ACHN (cell line): ENCODE data around the gene ARL9.

Experiments used
- DNase-seq: peaks from one replicate; pipeline ENCODE4 v3.0.0-alpha.2; 2015
- in situ Hi-C: cut with HindIII; loops from 2 replicates; pipeline ENCODE4 v1.10.0; 2017; ENCODE audit warnings: low sequenced_read_pairs, low pct_ligation_motif_present, low pct_unique_long_range_greater_than_20kb

ARL9 gene

GRCh38 chr4:56530269-56531148 is 24.9 kb downstream of the ARL9 start:
- DNase-seq = peak; percentile 83
- in situ Hi-C loops = no loop called here

DNA sequence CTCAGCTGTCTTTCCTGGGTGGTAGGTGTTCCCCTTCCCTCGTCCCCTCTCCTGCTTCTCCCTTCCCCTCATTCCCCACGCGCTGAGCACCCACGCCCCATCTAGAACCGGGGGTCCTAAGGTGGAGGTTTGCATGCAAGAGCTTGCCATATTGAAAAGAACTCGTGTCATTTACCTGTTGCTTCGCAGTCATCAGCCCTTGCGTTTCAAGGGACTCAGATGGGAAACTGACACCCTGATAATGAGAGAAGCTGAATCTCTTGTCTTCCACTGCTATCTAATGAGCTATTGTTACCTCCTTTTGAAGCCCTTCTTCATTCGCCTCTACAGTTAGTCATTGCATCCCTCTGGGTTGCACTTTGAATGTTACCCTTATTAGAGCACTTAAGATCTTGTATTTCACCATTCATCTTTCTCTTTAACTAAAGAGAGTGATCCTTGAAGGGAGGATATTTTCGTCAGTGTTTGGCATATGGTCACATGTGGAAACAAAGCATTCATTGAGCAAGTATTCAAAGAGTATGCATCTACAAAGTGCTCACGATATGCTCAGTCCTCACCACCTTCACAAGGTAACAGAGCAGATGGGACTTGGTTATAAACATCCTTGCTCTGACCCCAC is 25.7 kb downstream of the ARL9 start:
- in situ Hi-C loops = no loop called here
- DNase-seq = no peak

DNA sequence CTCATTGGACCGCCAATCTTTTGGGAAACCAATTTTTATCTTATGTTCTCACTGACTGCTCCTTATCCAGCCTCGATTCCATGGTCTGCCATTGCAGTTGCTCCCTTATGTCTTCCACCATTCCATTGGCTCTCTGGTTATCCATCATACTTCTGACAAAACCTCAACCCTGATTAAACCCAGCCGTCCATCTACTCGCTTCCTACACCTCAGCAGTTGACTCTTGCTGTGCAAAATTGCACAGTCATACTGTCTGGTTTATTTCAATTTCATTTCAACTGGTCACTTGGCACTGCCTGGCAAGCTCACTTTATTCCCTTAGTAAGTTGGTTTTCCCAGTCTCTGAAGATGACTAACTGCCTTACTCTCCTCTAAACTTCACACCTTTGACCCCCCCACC is 26.2 kb downstream of the ARL9 start:
- in situ Hi-C loops = no loop called here
- DNase-seq = no peak

- no peak for DNase-seq
- in situ Hi-C loops = no loop called here
These were observed 26.6 kb downstream of the ARL9 start for GRCh38 chr4:56532239-56532638.

DNA sequence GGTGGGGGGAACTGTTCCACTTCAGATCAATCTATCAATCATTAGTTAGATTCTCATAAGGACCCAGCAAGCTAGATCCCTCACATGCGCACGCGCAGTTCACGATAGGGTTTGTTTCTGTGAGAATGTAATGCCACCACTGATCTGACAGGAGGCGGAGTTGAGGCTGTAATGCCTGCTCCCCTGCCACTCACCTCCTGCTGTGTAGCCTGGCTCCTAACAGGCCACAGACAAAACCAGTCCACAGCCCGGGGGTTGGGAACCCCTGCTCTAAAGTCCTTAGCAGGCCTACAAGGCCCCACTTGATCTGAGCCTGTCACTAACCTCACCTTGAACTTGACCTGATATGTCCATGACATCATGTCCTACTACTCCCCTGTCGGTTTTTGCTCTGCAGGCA is 30.3 kb downstream of the ARL9 start:
- DNase-seq = no peak
- in situ Hi-C loops = no loop called here

DNA sequence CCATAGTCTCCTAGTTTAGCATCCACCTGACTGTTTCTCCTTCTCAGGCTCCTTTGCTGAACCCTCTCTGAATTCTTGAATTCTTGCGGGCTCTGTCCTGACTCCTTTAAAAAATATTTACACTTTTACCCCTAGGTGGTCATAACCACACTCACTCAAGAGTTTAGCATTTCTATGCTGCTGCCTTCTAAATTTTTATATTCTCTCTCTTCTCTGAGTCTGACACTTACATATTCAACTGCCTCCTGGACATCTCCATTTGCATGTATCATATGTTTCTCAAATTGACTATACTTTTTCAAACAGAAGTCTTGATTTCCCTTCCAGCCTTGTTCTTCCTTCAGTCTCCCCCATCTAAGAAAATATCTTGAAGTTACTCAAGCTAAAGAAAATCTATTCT is 31.6 kb downstream of the ARL9 start:
- no peak for DNase-seq
- in situ Hi-C loops = no loop called here

- in situ Hi-C loops = no loop called here
- DNase-seq = no peak
These were observed 35.2 kb downstream of the ARL9 start for GRCh38 chr4:56540826-56541225.

DNA sequence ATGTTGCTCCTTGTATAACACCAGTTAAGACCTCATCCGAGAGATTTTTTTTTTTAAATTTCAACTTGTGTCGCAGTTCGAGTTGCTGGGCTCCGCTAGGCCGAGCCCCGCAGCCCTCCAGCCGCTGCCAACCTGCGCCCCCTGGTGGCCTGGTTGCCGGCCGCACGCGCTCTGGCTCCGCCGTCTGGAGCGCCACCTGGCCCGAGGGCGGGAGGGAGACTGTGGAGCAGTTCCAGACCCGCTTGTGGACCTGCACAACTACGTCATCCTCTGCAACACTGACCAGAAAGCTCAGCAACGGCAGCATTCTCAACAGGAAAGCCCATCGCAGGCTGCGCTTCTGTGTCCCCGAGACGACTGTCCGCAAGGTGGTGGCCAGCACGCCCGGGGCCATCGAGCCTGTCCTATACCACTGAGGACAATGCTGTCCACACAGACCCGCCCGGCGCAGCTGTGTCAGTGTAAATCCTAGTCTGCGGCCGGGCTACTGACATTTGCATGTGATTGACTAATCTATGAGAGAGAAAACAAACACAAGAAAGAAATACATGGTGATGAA is 39.1 kb downstream of the ARL9 start:
- DNase-seq = peak; percentile 74

DNA sequence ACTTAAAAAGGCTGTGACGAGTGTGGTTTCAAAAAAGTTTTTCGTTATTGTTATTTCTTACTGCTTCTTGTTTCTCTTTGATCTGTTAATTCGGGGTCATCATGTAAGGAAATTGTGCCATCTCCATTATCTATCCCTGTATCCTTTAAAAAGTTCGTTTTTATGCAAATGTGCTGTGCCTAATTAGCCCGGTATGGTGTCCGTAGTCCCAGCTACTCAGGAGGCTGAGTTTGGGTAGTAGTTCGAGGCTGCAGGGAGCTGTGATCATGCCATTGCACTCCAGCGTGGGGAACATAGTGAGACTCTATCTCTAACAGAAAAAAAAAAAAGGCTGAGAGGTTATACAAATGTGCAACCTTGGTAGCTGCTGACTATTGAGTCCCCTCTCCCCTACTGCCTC is 45.1 kb downstream of the ARL9 start:
- DNase-seq = no peak
- in situ Hi-C loops = no loop called here

More for the DNA sequence above, 39.1 kb downstream of the ARL9 start:
- in situ Hi-C loops = no loop called here

GRCh38 chr4:56551516-56551915 is 45.9 kb downstream of the ARL9 start:
- in situ Hi-C loops = no loop called here
- DNase-seq = no peak

GRCh38 chr4:56552273-56552672 is 46.7 kb downstream of the ARL9 start:
- no peak for DNase-seq

GRCh38 chr4:56570041-56570440 is 64.5 kb downstream of the ARL9 start:
- in situ Hi-C loops = no loop called here
- DNase-seq = no peak

More at GRCh38 chr4:56552273-56552672, 46.7 kb downstream of the ARL9 start:
- in situ Hi-C loops = no loop called here
